SIG-M5 treated with dmso at 0.1 percent for 504 hours (cell line): ENCODE measurements around the gene BATF3.
"Not testable (repeated sequence)": the region's sequence is repeated elsewhere in the genome, so short reads cannot be mapped to it uniquely, and the experiment has no call there.

ENCODE experiments used
- DNase-seq: peaks from one replicate; lab custom pipeline; 2025; ENCODE audit not compliant: unreplicated experiment; lab: John Stamatoyannopoulos, UW

Gene BATF3, protein sequence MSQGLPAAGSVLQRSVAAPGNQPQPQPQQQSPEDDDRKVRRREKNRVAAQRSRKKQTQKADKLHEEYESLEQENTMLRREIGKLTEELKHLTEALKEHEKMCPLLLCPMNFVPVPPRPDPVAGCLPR

DNA sequence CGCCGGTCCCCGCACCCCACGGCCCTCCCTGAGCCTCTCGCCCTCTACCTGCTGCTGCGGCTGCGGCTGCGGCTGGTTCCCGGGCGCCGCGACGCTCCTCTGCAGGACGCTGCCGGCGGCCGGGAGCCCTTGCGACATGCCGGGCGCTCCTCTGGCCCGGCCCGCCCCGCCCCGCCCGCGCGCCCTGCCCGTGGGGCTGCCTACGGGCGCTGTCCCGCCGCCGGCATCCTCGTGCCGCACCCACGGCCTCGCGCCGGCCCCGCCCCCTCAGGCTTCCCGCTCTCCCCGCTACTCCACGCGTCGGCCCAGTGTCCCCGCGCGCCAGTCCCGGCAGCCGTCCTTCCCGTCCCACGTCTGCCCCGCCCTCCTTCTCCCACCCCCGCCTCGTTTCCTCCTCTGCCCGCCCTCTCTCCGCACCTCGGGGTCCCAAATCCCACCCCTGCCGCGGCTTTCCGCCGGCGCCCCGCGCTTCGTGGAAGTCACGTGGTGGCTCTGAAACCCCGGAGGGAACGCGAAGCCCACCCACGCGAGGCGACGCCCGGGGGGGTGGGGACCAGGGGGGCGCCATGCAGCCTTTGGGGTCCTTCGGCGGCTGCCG lies at the start of gene BATF3:
TSS of gene BATF3 (minus strand) at position 216 of the 598 bp plus-strand sequence. CDS start at position 138, 78 bp downstream.
- DNase-seq, result no peak

DNA sequence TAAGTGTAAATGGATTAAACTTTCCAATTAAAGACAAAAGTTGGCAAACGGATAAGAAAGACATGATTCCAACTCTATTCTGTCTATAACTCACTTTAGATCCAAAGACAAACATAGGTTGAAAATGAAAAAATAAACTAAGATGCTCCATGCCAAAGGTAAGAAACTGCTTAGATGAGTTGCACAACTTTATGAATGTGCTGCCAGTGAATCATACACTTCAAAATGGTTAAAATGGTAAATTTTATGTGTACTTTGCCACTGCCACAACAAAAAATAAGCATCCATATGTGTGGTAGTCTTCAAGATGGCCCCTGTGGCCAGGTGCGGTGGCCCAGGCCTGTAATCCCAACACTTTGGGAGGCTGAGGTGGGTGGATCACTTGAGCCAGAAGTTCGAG lies 46.9 kb upstream of the BATF3 start:
- no peak for DNase-seq

DNA sequence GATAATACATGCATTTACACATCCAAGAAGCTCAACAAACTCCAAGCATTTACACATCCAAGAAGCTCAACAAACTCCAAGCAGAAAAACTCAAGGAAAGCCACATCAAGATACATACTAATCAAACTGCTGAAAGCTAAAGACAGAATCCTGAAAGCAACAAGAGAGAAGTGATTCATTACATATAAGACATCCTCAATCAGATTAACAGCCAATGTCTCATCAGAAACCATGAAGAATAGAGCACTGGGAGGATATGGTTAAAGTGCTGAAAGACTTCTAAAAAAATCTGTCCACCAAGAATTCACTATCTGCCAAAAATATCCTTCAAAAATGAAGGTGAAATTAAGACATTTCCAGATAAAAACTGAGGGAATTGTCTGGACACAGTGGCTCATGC lies 45.7 kb upstream of the BATF3 start:
- no peak for DNase-seq

DNA sequence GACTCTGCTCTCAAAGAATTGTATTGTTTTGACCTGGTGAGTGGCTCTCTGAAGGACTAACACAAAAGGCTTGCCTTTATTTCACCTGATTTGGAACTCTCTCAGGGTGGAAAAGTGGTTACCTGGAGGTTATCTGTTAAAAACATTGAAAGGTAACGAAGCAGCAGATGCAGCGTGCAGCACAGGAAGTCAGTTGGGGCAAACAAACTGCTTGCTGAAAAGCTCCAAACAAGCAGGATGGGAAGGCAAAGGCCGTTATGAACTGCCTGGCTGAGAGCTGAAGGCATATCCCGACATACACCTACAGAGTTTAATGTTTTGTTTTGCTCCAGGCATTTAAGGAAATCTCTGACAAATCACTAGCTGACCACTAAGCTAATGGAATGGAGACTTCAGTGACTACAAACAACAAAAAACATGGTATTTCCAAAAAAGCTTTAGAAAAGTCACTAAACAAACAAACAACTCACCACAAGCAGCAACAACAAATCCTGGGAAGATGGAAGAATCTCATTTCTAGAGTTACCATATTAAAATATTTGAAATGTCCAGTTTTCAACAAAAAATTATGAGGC lies 44.3 kb upstream of the BATF3 start:
- DNase-seq, result no peak

DNA sequence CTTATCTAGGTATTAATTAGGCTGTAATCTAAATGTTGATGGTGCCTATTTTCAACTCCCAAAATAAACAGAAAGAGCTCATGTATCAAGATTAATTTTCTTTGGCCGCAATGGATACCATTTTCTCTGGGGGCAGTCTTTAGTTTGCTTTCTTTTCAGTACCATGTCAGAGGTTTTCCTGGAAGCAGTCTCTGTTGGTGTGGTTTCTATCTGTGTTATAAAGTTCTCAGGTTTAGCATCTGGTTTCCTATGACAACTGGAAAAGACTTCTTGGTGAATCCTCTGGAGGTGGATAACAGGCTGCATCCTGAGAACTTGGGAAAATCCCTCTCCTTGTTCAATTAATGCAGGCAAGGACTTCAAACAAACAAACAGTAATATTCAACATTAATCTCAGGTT lies 38.7 kb upstream of the BATF3 start:
- DNase-seq, result no peak

DNA sequence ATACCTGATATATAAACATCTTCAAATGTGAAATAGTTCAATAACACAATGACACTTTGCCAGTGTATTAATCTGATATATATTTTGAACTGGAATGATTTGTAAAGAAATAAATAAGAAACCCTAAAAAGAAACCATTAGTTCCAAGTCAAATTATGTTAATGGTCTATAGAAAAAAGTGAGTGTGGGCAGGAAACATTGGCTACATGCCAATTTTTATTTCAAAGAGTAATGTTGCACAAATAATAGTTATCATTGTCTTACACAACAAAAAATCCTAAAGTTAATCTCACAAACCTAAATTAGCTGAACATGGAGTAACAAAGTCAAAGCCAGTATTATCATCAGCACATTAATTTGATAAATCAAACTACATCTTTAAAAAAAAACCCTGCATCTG lies 37.9 kb upstream of the BATF3 start:
- no peak for DNase-seq

DNA sequence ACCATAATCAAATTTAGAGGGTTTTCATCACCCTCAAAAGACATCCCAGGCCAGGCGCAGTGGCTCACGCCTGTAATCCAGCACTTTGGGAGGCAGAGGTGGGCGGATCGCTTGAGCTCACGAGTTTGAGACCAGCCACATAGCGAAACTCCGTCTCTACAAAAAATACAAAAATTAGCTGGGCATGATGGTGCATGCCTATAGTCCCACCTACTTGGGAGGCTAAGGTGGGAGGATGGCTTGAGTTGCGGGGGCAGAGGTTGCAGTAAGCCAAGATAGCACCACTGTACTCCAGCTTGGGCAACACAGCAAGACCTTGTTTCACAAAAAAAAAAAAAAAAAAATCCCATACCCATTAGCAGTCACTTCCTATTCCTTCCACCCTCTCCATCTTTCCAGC lies 33.5 kb upstream of the BATF3 start:
- no peak for DNase-seq

DNA sequence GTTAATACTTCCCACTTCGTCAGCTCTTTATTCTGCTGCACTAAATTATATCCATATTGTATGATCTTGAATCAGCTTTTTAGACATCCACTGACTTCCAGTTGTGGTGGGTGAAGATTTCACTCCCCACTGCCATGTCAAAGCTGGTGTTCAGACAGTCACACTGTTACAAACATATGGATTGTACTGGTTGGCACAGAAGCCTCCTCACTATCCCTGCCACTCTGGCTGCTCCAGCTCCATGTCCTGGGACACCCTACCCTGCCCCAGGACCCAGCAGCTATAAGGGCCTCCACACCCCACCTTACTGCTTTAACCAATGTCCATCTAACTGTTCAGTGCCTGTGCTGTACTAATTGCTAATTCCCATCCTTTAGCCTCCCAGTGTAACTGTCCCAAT lies 32.0 kb upstream of the BATF3 start:
- DNase-seq, result no peak

DNA sequence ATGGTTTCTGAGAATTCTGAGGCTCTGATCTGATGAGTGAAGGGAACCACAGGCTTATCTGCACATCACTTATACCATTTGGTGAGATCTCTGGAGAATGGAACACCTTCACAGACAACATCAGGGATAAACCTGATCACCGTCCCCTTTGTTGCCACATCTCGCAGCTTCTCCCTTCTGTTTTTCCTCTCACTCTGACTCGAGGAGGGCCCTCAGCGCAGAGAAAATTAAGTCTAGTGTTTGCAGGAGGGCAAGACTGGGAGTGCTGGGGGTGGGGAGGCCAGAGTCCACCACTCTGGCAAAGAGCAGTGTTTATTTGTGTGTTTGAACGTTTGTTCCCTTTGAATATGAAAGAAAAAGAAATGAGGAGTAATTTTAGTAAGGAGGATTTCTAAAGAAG lies 29.0 kb upstream of the BATF3 start:
- DNase-seq, result no peak

DNA sequence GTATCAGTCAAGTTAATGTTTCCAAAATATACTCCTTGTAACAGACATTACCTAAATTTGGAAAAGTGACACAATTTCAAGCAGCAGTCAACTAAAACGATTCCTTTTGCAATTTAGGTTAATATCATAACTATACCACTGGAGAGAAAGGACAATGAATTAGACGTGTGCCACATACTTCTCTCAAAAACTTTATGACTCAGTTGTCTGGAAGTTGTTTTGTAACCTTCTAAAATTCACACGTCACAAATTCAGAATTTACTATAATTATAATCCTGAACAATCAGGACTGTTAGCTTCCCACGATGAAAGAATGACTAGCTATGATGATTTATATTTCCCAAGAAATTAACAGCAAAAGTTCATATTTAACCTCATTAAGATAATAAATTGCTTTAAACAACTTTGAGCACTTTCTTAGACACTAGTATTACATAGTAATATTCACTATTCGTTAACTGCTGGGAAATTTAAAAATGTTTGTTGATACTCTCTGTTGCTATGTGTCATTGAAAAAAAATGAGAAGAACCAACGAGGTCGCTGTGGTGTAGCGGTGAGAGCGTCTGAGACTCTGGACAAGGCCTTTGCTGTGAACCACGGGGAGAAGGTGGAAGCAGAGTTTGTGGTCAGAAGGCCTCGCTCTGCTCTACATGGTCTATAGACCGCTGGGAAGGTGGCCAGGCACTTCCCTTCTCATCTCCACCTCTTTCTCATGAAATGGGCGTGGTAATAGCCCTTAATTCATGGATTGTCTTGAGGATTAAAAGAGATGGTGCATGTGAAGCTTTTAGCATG lies 27.9 kb upstream of the BATF3 start:
- DNase-seq, result no peak

DNA sequence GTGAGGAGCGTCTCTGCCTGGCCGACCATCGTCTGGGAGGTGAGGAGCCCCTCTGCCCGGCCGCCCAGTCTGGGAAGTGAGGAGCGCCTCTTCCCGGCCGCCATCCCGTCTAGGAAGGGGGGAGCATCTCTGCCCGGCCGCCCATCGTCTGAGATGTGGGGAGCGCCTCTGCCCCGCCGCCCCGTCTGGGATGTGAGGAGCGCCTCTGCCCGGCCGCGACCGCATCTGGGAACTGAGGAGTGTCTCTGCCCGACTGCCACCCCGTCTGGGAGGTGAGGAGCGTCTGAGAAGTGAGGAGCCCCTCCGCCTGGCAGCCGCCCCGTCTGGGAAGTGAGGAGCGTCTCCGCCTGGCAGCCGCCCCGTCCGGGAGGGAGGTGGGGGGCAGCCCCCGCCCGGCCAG lies 25.0 kb upstream of the BATF3 start:
- not testable (repeated sequence) for DNase-seq

DNA sequence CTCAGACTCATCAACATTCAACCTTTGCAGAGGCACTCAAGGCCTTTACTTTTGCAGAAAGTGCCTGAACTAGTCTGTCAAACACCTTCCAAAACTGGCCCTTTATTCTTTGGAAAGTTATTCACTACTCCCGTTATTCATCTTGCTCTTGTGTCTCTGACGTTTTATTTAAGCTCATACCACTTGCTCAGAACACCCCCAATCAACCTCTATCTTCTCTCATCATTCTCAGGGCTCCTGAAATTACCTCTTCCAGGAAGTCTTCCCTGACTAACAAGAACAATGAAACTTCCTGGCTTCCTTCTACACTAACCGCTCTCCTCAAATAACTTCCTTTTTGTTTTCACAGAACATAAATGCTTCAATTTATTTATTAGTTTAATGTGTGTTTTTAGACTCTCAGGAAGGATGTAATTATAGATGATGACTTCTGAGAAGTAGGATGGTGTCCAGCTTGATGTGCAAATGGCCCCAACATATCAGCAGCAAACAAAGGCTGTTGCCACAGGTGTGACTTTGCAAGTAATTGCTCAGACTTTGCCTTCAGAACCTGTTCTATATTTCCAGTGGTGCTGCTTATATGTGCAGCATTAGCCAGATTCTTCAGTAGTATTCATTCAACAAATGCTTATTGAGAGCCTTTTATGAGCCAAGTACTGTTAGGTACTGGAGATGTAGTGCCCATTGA lies 22.8 kb upstream of the BATF3 start:
- no peak for DNase-seq

DNA sequence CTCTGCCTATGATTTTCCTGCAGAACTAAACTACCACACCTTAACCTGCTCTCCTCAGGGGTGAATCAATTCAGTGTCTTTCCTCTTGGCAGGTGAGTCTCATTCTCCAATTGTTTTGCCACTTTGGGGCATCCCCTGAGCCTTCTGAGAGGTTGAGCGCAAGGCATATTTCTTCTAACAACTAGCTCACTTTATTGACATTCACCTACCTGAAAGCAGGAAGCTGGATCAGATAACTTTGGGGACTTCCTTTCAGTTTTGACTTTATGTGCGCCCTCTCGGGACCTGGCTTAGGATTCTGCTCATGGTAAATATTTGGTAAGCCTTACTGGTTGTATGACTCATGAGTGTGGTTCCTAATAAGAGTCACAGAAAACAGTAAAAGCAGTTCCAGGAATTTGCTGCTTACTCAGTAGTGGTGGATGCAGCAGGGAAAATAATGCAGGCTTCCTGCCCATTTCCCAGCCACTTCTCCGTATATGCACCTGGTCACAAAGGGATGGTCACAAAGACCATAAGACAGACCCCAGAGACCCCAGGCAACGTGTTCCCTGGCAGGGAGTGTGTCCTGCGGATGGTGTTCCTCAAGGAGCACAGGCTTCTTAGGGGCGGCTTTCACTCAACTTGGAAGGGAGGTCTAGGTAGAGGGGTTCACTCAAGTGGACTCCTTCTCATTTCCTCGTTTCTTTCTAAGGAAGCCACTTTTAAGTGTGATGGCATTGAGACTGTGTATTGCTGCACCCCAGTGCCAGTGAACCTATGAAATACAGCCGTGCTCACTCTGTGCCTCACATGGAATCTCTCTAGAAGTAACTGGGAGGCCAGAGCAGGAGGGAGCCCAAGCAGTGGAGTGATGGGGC lies 22.0 kb upstream of the BATF3 start:
- DNase-seq, result peak; percentile 40

DNA sequence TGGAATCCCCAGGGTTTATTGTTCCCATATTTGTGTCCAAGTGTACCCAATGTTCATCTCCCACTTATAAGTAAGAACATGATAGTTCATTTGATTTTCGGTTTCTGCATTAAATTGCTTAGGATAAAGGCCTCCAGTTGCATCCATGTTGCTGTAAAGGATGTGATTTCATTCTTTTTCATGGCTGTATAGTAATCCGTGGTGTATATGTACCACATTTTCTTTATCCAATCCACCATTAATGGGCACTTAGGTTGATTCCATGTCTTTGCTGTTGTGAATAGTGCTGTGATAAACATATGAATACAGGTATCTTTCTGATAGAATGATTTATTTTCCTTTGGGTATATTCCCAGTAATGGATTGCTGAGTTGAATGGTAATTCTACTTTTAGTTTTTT lies 20.0 kb upstream of the BATF3 start:
- no peak for DNase-seq

DNA sequence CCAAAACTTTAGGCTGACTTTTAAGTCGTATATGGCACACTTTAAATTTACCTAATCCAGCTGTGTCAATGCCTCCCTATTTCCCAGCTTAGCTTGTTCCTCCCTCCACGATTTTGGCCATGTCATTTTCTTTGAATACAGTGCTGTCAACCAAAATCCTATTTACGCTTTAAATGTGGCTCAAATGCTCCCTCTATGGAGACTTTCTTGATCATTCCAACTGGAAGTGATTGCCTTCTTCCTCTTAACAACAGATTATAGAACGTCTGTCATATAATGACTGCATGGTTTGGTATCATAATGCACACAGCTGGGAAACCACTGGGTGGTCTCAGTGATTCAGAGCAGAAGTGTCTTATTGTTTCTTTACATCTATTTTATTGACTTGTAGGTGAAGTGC lies 18.9 kb upstream of the BATF3 start:
- DNase-seq, result no peak

DNA sequence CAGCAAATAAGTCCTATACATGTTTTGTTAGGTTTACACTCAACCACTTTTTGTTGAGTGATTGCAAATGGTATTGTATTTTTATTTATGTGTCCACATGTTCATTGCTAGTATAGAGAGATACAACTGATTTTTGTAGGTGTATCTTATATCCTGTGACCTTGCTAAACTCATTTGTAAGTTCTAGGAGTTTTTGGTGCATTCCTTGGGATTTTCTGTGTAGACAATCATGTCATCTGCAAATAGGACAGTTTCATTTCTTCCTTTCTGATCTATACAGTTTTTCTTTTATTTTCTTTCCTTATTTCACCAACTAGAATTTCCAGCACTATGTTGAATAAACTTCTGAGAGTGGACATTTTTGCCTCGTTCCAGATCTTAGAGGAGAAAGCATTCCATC lies 16.5 kb upstream of the BATF3 start:
- no peak for DNase-seq

DNA sequence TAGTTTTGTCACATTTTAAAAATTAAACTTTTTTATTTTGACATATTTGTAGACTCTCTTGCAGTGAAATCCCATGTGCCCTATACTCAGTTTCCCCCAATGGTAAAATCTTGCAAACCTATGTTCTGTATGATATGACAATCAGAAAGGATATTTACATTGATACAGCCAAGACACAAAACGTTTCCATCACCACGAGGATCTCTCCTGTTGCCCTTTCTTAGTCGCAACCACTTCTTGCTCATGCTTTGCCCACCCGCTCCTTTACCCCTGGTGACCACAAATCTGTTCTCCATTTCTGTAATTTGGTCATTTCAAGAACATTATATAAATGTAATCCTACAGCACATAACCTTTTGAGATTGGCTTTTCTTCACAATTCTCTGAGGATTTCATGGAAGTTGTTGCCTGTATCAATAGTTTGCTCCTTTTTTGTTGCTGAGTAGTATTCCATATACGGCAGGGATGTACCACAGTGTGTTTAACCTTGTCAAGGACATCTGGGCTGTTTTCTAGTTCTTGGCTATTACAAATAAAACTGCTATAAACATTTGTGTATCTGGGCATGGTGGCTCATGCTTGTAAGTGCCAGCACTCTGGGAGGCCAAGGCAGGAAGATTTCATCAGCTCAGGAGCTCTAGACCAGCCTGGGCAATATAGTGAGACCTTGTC lies 14.0 kb upstream of the BATF3 start:
- DNase-seq, result no peak

DNA sequence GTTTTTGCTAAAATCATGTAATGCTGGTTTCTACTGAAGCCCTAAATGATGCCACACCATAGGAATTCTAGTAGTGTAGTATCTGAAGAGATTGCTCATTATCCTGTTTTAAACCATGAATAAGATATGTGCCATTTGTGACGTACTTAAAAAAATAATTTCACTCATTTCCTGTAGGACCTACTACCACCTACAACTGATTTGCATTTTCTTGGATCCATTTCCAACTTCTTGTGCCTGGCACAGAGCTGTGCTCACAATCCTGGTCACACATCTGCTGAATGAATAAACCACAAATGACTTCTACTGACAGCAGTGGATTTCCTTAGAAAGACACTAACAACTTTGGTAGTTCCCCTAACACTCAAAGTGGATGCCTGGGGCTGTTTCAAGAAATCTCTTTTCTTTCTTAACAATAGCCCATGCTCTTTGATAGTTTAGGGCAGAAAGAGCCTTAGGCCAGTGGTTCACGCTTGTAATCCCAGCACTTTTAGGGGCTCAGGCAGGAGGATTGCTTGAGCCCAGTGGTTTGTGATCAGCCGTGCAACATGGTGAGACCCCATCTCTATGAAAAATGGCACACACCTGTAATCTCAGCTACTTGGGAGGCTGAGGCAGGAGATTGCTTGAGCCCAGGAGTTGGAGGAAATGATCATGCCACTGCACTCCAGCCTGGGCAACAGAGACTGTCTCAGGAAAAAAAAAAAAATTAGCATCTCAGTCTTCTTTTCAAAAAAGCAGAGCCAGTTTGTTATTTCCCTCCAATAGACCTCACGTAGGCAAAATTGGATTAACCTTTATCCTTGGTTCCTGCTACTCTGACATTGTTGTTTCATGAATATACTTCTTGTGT lies 13.0 kb upstream of the BATF3 start:
- DNase-seq, result no peak

DNA sequence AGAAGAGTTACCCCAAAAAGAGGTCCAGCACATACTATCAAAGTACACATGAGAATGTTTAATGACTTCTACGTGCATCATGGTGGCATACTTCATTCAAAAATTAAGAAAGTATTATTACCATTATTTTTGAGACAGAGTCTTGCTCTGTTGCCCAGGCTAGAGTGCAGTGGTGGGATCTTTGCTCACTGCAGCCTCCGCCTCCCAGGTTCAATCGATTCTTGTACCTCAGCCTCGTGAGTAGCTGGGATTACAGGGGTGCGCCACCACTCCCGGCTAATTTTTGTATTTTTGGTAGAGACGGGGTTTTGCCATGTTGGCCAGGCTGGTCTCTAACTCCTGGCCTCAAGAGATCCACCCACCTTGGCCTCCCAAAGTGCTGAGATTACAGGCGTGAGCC lies 12.3 kb upstream of the BATF3 start:
- not testable (repeated sequence) for DNase-seq
